H9 (cell line): ENCODE results near the gene LRRC31. TPM values are rescaled to one million over a fixed set of nuclear protein-coding genes. Genes with fewer than 3 reads are reported as not detected.

Source experiments
- DNase-seq: peaks from one replicate; pipeline ENCODE4 v3.0.0-alpha.2; 2017
- H2AFZ ChIP-seq: one replicate; pipeline ENCODE4 v1.6.1; 2013; ENCODE audit warnings: mild to moderate bottlenecking, low read length, control low read depth, moderate library complexity
- H2AK5ac ChIP-seq: 2 replicates; pipeline ENCODE4 v1.6.1; 2013; ENCODE audit warnings: low read length, control low read depth, mixed read lengths; ENCODE audit not compliant: insufficient read length
- H2BK120ac ChIP-seq: one replicate; pipeline ENCODE4 v1.6.1; 2013; ENCODE audit warnings: low read depth, mild to moderate bottlenecking, low read length, control low read depth, inconsistent platforms; ENCODE audit not compliant: poor library complexity, severe bottlenecking
- H2BK12ac ChIP-seq: 2 replicates; pipeline ENCODE4 v1.6.1; 2013; ENCODE audit warnings: low read length, control low read depth, mixed read lengths, low read depth; ENCODE audit not compliant: insufficient read length
- H2BK15ac ChIP-seq: 2 replicates; pipeline ENCODE4 v1.6.1; 2013; ENCODE audit warnings: low read depth, low read length, control low read depth
- H2BK20ac ChIP-seq: one replicate; pipeline ENCODE4 v1.6.1; 2013; ENCODE audit warnings: low read depth, mild to moderate bottlenecking, low read length, control low read depth, inconsistent platforms; ENCODE audit not compliant: poor library complexity, severe bottlenecking
- H2BK5ac ChIP-seq: 2 replicates; pipeline ENCODE4 v1.6.1; 2013; ENCODE audit warnings: low read length, control low read depth, mixed read lengths; ENCODE audit not compliant: insufficient read length
- H3K14ac ChIP-seq: 2 replicates; pipeline ENCODE4 v1.6.1; 2013; ENCODE audit warnings: low read length, control low read depth; ENCODE audit not compliant: insufficient read depth
- H3K18ac ChIP-seq: 2 replicates; pipeline ENCODE4 v1.6.1; 2013; ENCODE audit warnings: low read depth, mild to moderate bottlenecking, mixed read lengths, low read length, control low read depth; ENCODE audit not compliant: insufficient read length
- H3K23ac ChIP-seq: 2 replicates; pipeline ENCODE4 v1.6.1; 2013; ENCODE audit warnings: low read length, control low read depth, mixed read lengths, low read depth; ENCODE audit not compliant: insufficient read length
- H3K23me2 ChIP-seq: 2 replicates; pipeline ENCODE4 v1.6.1; 2013; ENCODE audit warnings: low read depth, mild to moderate bottlenecking, mixed read lengths, low read length, control low read depth; ENCODE audit not compliant: insufficient read length, poor library complexity, severe bottlenecking
- H3K27ac ChIP-seq: 2 replicates; pipeline ENCODE4 v1.5.1; 2013; ENCODE audit warnings: low read length, control low read depth, mixed read lengths, low read depth; ENCODE audit not compliant: insufficient read length
- H3K27me3 ChIP-seq: 2 replicates; pipeline ENCODE4 v1.6.1; 2013; ENCODE audit warnings: low read length, control low read depth, inconsistent platforms; ENCODE audit not compliant: insufficient read depth
- H3K4ac ChIP-seq: 2 replicates; pipeline ENCODE4 v1.6.1; 2013; ENCODE audit warnings: low read depth, mild to moderate bottlenecking, control low read depth, inconsistent platforms, low read length, moderate library complexity
- H3K4me1 ChIP-seq: 2 replicates; pipeline ENCODE4 v1.6.1; 2013; ENCODE audit warnings: low read length, control low read depth, inconsistent platforms; ENCODE audit not compliant: insufficient read depth
- H3K4me2 ChIP-seq: 2 replicates; pipeline ENCODE4 v1.6.1; 2013; ENCODE audit warnings: low read length, control low read depth, mixed read lengths; ENCODE audit not compliant: insufficient read length, insufficient read depth
- H3K56ac ChIP-seq: 2 replicates; pipeline ENCODE4 v1.6.1; 2013; ENCODE audit warnings: low read depth, mild to moderate bottlenecking, mixed read lengths, low read length, control low read depth; ENCODE audit not compliant: insufficient read length
- H3K79me1 ChIP-seq: 2 replicates; pipeline ENCODE4 v1.6.1; 2013; ENCODE audit warnings: low read depth, mild to moderate bottlenecking, moderate library complexity, low read length, control low read depth, inconsistent platforms; ENCODE audit not compliant: insufficient read depth, poor library complexity, severe bottlenecking
- H3K79me2 ChIP-seq: 2 replicates; pipeline ENCODE4 v1.6.1; 2013; ENCODE audit warnings: low read length, control low read depth, inconsistent platforms; ENCODE audit not compliant: insufficient read depth
- H3K9ac ChIP-seq: 2 replicates; pipeline ENCODE4 v1.6.1; 2013; ENCODE audit warnings: low read length, control low read depth, mixed read lengths; ENCODE audit not compliant: insufficient read length; ENCODE audit errors: extremely low read depth
- H3K9me3 ChIP-seq: one replicate; pipeline ENCODE4 v1.6.1; 2013; ENCODE audit warnings: low read depth, low read length, inconsistent platforms; ENCODE audit not compliant: control insufficient read depth
- H3T11ph ChIP-seq: one replicate; pipeline ENCODE4 v1.6.1; 2013; ENCODE audit warnings: mild to moderate bottlenecking, low read length, control low read depth, inconsistent platforms
- H4K20me1 ChIP-seq: one replicate; pipeline ENCODE4 v1.6.1; 2013; ENCODE audit not compliant: control insufficient read depth, insufficient read length, insufficient read depth
- H4K5ac ChIP-seq: 2 replicates; pipeline ENCODE4 v1.6.1; 2013; ENCODE audit warnings: low read depth, mild to moderate bottlenecking, mixed read lengths, low read length, control low read depth; ENCODE audit not compliant: insufficient read length
- H4K8ac ChIP-seq: replicated peaks from 2 replicates; pipeline ENCODE4 v1.6.1; 2013; ENCODE audit warnings: low read length, control low read depth, mixed read lengths, low read depth; ENCODE audit not compliant: insufficient read length
- H4K91ac ChIP-seq: 2 replicates; pipeline ENCODE4 v1.6.1; 2013; ENCODE audit warnings: low read depth, mild to moderate bottlenecking, moderate library complexity, mixed read lengths, low read length, control low read depth; ENCODE audit not compliant: insufficient read length
- H3K27ac Mint-ChIP-seq, 3 experiments: 2 replicates in 2 of 3; 3 replicates in 1 of 3; pipeline ENCODE4 v1.8.0; 2020 to 2021; ENCODE audit warnings: mixed read lengths in 3 of 3, mild to moderate bottlenecking in 1 of 3, moderate library complexity in 1 of 3
- H3K27me3 Mint-ChIP-seq: 2 replicates; pipeline ENCODE4 v1.8.0; 2021; ENCODE audit warnings: low read depth, mild to moderate bottlenecking, moderate library complexity, mixed read lengths
- H3K36me3 Mint-ChIP-seq, 3 experiments: 2 replicates in 2 of 3; 3 replicates in 1 of 3; pipeline ENCODE4 v1.8.0; 2020 to 2021; ENCODE audit warnings: low read depth in 3 of 3, mixed read lengths in 3 of 3; ENCODE audit not compliant: insufficient read depth in 1 of 3
- H3K4me1 Mint-ChIP-seq, 2 experiments: 2 replicates each; pipeline ENCODE4 v1.8.0; 2020; ENCODE audit warnings: mixed read lengths in 2 of 2
- H3K4me3 Mint-ChIP-seq, 2 experiments: 2 replicates in 1 of 2; 3 replicates in 1 of 2; pipeline ENCODE4 v1.8.0; 2020 to 2021; ENCODE audit warnings: mild to moderate bottlenecking in 2 of 2, mixed read lengths in 2 of 2, moderate library complexity in 1 of 2
- H3K9me3 Mint-ChIP-seq, 2 experiments: 2 replicates in 1 of 2; 3 replicates in 1 of 2; pipeline ENCODE4 v1.8.0; 2020; ENCODE audit warnings: mild to moderate bottlenecking in 2 of 2, mixed read lengths in 2 of 2, moderate library complexity in 1 of 2
- WGBS: extraction: QIAGEN DNeasy Blood & Tissue Kit; methylation state at CpG from one replicate; pipeline ENCODE4 v1.1.7; 2013; ENCODE audit warnings: missing lambda C conversion rate, low lambda C conversion rate, mixed read lengths; ENCODE audit not compliant: insufficient read length; ENCODE audit errors: extremely low coverage; 5-methylcytosine and 5-hydroxymethylcytosine counted together
- total RNA-seq: library from RNA; stranded (reverse); gene quantifications from 2 replicates; pipeline ENCODE4 v1.2.1, GENCODE V29; 2021
- TF ChIP-seq, protein P1 (sequence below): fragments of 200-600 bp; sonication (generic); conservative IDR thresholded peaks from 3 replicates; pipeline ENCODE4 v1.8.0; 2021; ENCODE audit warnings: antibody characterized with exemption, mild to moderate bottlenecking

The LRRC31 gene
- total RNA-seq, 1 experiment from 2014 or later: not detected

DNA sequence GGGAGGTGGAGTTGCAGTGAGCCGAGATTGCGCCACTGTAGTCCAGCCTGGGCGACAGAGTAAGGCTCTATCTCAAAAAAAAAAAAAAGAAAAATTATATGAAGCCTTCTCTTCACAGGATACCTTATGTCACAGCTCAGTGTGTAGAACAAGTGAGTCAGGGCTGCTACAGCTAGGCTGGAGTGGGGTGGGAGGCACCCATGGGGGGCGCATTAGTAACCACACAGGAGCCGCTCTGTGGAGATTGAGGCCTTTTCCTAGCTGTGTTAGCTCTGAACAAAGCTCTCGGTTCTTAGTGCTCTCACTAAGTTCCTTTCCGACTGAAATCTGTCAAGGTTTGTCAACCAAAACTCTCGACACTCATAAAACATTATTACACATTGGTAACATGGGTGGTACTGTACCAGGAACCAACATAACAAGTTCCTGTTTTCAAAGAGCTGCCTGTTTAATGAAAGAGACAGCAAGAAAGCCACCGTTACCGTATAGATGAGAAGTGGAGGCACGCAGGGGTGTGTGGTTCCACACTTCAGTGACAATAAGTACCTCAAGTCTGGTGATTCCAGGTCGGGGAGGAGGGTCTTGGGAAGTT is 4.5 kb downstream of the LRRC31 start:
- Mint-ChIP-seq H3K27ac (no peak overlapping the region), H3K9me3 (no peaks in the 10 kb centered on the region; a peak in 1 of 5 replicates), H3K27me3 (no peaks in the 10 kb centered on the region), H3K4me1 (peaks cover 14 to 15% of the 10 kb centered on the region in 2 experiments), H3K4me3 (no peak overlapping the region), H3K36me3 (no peaks in the 10 kb centered on the region)
- Histone ChIP-seq H3K4me1 (peaks cover 3% of the 10 kb centered on the region), H3K9me3 (no peaks in the 10 kb centered on the region), H2AK5ac (no peak overlapping the region), H3K79me2 (no peaks in the 10 kb centered on the region), H3K56ac (no peak overlapping the region), H2BK5ac (no peak overlapping the region), H3K27me3 (no peaks in the 10 kb centered on the region), H2BK20ac (no peak overlapping the region), H2BK120ac (no peak overlapping the region), H3K18ac (no peak overlapping the region), H3K79me1 (no peaks in the 10 kb centered on the region), H4K91ac (no peak overlapping the region), H3K9ac (no peak overlapping the region), H2BK12ac (no peak overlapping the region), H3K27ac (no peak overlapping the region), H3K4me2 (no peak overlapping the region), H4K20me1 (no peaks in the 10 kb centered on the region), H3K14ac (no peak overlapping the region), H3K4ac (no peak overlapping the region), H2AFZ (no peak overlapping the region), H4K8ac (no peak overlapping the region), H3K23ac (no peak overlapping the region), H4K5ac (no peak overlapping the region), H3K23me2 (no peaks in the 10 kb centered on the region), H3T11ph (no peak overlapping the region), H2BK15ac (no peak overlapping the region)
- TF ChIP-seq, protein P1, sequence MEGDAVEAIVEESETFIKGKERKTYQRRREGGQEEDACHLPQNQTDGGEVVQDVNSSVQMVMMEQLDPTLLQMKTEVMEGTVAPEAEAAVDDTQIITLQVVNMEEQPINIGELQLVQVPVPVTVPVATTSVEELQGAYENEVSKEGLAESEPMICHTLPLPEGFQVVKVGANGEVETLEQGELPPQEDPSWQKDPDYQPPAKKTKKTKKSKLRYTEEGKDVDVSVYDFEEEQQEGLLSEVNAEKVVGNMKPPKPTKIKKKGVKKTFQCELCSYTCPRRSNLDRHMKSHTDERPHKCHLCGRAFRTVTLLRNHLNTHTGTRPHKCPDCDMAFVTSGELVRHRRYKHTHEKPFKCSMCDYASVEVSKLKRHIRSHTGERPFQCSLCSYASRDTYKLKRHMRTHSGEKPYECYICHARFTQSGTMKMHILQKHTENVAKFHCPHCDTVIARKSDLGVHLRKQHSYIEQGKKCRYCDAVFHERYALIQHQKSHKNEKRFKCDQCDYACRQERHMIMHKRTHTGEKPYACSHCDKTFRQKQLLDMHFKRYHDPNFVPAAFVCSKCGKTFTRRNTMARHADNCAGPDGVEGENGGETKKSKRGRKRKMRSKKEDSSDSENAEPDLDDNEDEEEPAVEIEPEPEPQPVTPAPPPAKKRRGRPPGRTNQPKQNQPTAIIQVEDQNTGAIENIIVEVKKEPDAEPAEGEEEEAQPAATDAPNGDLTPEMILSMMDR: no peak
- no peak for DNase-seq
- WGBS: no CpG with 5 or more reads among the region's 12 CpGs
